A549 treated with GW870086 at 1 μM for 4 hours (cell line): Measurements from ENCODE around the gene IMPG2. TPM values are rescaled to one million over a fixed set of nuclear protein-coding genes. Genes with fewer than 3 reads are reported as not detected.

Source experiments
- total RNA-seq: library from RNA; stranded (reverse); fragments of 200-300 nt; extraction: Qiagen RNA extraction; gene quantifications from 5 replicates; pipeline ENCODE4 v1.2.3, GENCODE V29; 2022; ENCODE audit warnings: low read depth

Gene IMPG2
- not detected in 5 replicates for total RNA-seq

DNA sequence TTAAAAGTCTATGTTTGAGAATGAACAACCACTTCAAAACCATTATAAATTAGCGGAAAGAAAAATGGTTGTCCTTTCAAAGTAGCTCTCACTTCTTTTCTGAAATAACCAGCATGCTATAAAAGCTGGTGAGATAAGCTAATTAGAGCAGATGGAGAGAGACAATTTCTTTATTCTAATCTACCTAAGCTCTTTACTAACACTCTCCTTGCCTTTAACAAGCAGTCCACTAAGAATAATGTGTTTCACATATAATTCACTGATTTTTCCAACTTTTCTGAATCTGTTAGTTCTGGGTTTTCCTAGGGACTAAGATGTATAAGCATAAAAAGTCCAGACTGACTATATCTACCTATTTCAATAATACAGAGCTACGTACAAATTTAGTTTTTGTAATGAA lies at the start of gene IMPG2:
Gene IMPG2 (minus strand): TSS at position 101 of the 400 bp plus-strand sequence. CDS start 203 bp downstream, outside the sequence.

Other genes starting within 250 kb of the IMPG2 start
- 1.2 to 2.5 TPM (median 1.9 TPM) in 5 replicates for gene SENP7, start 192.6 kb upstream of the IMPG2 start, total RNA-seq
- gene TRMT10C, start 241.3 kb upstream of the IMPG2 start, total RNA-seq: 31.4 to 37.9 TPM (median 36.2 TPM) in 5 replicates